H1 (cell line): Measurements from ENCODE around the gene SZT2. TPM values are rescaled to one million over a fixed set of nuclear protein-coding genes. Genes with fewer than 3 reads are reported as not detected.
A peak's percentile ranks its signal among the peaks of the same experiment; 100 is the strongest.

Experiments used
- BCL11A ChIP-seq, 2 experiments: IDR thresholded peaks; one replicate each; pipeline ENCODE4 v1.6.1; 2011; ENCODE audit warnings: low read depth in 2 of 2, low read length in 2 of 2, mild to moderate bottlenecking in 2 of 2
- CHD2 ChIP-seq: IDR thresholded peaks from 2 replicates; pipeline ENCODE4 v1.6.1; 2012; ENCODE audit warnings: low read length, improper control_type of control experiment
- EP300 ChIP-seq, 2 experiments: IDR thresholded peaks; 1 replicate in 1 of 2; 2 replicates in 1 of 2; pipeline ENCODE4 v1.6.1; 2011 to 2012; ENCODE audit warnings: low read depth in 2 of 2, low read length in 2 of 2, mild to moderate bottlenecking in 2 of 2, borderline replicate concordance in 1 of 2, inconsistent platforms in 1 of 2, moderate library complexity in 1 of 2
- EZH2 ChIP-seq: fragments of 200-600 bp; sonication (generic); IDR thresholded peaks from 2 replicates; pipeline ENCODE4 v1.7.1; 2012; ENCODE audit warnings: low read depth, mild to moderate bottlenecking, moderate library complexity, low read length, inconsistent platforms; ENCODE audit not compliant: severe bottlenecking
- HDAC2 ChIP-seq, 2 experiments: fragments of 300-600 bp in 1 of 2; sonication (generic) in 1 of 2; IDR thresholded peaks; 2 replicates each; pipeline ENCODE4 v1.6.1; 2011 to 2012; ENCODE audit warnings: low read depth in 2 of 2, low read length in 2 of 2, mild to moderate bottlenecking in 2 of 2, moderate library complexity in 2 of 2, borderline replicate concordance in 1 of 2, inconsistent platforms in 1 of 2
- KDM5A ChIP-seq: fragments of 200-600 bp; IDR thresholded peaks from 2 replicates; pipeline ENCODE4 v1.7.1; 2012; ENCODE audit warnings: mild to moderate bottlenecking, low read length, inconsistent platforms, mixed read lengths
- MAFK ChIP-seq: IDR thresholded peaks from 2 replicates; pipeline ENCODE4 v1.6.1; 2012; ENCODE audit warnings: low read depth, mild to moderate bottlenecking, improper control_type of control experiment, low read length
- PHF8 ChIP-seq: fragments of 200-600 bp; sonication (generic); conservative IDR thresholded peaks from 2 replicates; pipeline ENCODE4 v1.7.1; 2012; ENCODE audit warnings: low read depth, mild to moderate bottlenecking, inconsistent platforms, low read length, moderate library complexity
- POLR2A ChIP-seq, 2 experiments: IDR thresholded peaks; 1 replicate in 1 of 2; 2 replicates in 1 of 2; pipeline ENCODE4 v1.6.1; 2011; ENCODE audit warnings: low read depth in 2 of 2, low read length in 2 of 2, mild to moderate bottlenecking in 2 of 2; ENCODE audit errors: control extremely low read depth in 1 of 2
- POU5F1 ChIP-seq: IDR thresholded peaks from 2 replicates; pipeline ENCODE4 v1.6.1; 2011; ENCODE audit warnings: low read depth, mild to moderate bottlenecking, low read length, moderate library complexity
- RFX5 ChIP-seq: IDR thresholded peaks from 2 replicates; pipeline ENCODE4 v1.6.1; 2011; ENCODE audit warnings: low read depth, low read length, improper control_type of control experiment, borderline replicate concordance
- SP2 ChIP-seq: IDR thresholded peaks from 2 replicates; pipeline ENCODE4 v1.6.1; 2012; ENCODE audit warnings: mild to moderate bottlenecking, low read length, inconsistent platforms
- SP4 ChIP-seq: IDR thresholded peaks from 2 replicates; pipeline ENCODE4 v1.6.1; 2012; ENCODE audit warnings: low read length, inconsistent platforms
- TCF12 ChIP-seq: IDR thresholded peaks from 2 replicates; pipeline ENCODE4 v1.6.1; 2011; ENCODE audit warnings: low read depth, mild to moderate bottlenecking, low read length
- polyA plus RNA-seq, 7 experiments: library from polyadenylated mRNA; depleted of rRNA in 3 of 7; stranded (reverse) in 5 of 7; unstranded in 2 of 7; fragments of >200 nt in 5 of 7; fragments of 200-250 nt in 2 of 7; gene quantifications; 1 replicate in 5 of 7; 2 replicates in 1 of 7; 4 replicates in 1 of 7; pipeline versions ENCODE4 v1.2.1 to v1.2.3, GENCODE V29; 2011 to 2013; ENCODE audit warnings: missing spikeins in 2 of 7, mixed read lengths in 2 of 7
- total RNA-seq: library from RNA; stranded (reverse); fragmentation: NEBNext Ultra II Directional; extraction: Animal tissue kit (Norgen Biotek cat#: 25700); gene quantifications from 2 replicates; pipeline ENCODE4 v1.2.1, GENCODE V29; 2021
- TF ChIP-seq, protein P1 (sequence below): IDR thresholded peaks from 2 replicates; pipeline ENCODE4 v1.6.1; 2011; ENCODE audit warnings: low read depth, mild to moderate bottlenecking, low read length; ENCODE audit not compliant: insufficient read depth
- TF ChIP-seq, protein P2 (sequence below), 3 experiments: IDR thresholded peaks; 1 replicate in 2 of 3; 2 replicates in 1 of 3; pipeline versions ENCODE4 v1.5.1 to v1.6.1; 2011; ENCODE audit warnings: low read length in 3 of 3, mild to moderate bottlenecking in 3 of 3, inconsistent platforms in 2 of 3, low read depth in 1 of 3, moderate library complexity in 1 of 3; ENCODE audit not compliant: insufficient read depth in 1 of 3; ENCODE audit errors: control extremely low read depth in 1 of 3

Gene SZT2
- total and polyA plus RNA-seq, 2 of the 8 experiments (the other 6 are each of a cell fraction or from before 2014, with no cell fraction given), result 4.7 to 12.9 TPM

DNA sequence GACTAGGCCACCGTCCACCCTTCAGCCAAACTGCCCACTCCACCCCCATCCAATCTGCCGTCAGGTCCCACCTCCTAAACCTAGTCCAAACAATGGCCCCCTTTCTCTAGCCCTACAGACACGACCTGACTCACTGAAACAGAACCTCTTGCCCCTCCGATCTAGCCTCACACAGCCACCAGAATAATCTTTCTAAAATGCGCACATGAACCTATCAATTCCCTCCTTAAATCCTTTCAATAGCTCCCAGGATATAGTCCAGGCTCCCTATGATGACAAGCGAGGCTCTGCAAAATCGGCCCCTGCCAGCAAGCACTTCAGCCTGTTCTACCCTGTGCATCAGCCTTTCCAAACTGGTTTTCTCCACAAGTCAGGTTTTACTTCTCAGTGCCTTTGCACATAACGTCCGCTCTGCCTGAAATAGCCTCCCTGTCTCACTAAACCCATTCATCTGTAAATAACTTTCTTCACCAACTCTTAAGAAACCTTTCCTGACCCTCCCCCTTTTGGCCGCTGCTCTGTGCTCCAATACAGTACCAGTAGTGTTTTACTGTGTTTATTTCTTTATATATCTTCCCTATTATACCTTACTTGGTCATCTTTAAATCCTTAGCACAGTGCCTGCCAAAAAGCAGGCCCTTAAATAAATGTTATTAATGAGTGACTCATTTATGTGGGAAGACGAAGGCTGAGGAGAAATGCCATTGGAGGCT lies 39.9 kb upstream of the SZT2 start (continued):
- TF ChIP-seq, protein P1, sequence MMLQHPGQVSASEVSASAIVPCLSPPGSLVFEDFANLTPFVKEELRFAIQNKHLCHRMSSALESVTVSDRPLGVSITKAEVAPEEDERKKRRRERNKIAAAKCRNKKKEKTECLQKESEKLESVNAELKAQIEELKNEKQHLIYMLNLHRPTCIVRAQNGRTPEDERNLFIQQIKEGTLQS, result no peak
- TF ChIP-seq RFX5 (no peak), HDAC2 (IDR thresholded peaks at IDR 0.05; ENCODE audit: borderline replicate concordance in 1 of 2, low read depth in 2 of 2, low read length in 2 of 2) (no peak), CHD2 (0 out of 2 replicates have a peak, but pooled peaks have one; percentile 3), SP4 (no peak), TCF12 (no peak), MAFK (no peak), EZH2 (no peak), EP300 (IDR thresholded peaks at IDR 0.05; ENCODE audit: borderline replicate concordance in 1 of 2, low read depth in 2 of 2, low read length in 2 of 2) (no peak), PHF8 (no peak), KDM5A (no peak), POLR2A (IDR thresholded peaks at IDR 0.05; ENCODE audit: control extremely low read depth in 1 of 2, low read depth in 2 of 2, low read length in 2 of 2) (peak in 1 of 2 experiments; percentile 29; a peak in 2 of 3 replicates), POU5F1 (no peak), SP2 (no peak), BCL11A (IDR thresholded peaks at IDR 0.05; ENCODE audit: low read depth in 2 of 2, low read length in 2 of 2) (no peak)
- TF ChIP-seq, protein P2, sequence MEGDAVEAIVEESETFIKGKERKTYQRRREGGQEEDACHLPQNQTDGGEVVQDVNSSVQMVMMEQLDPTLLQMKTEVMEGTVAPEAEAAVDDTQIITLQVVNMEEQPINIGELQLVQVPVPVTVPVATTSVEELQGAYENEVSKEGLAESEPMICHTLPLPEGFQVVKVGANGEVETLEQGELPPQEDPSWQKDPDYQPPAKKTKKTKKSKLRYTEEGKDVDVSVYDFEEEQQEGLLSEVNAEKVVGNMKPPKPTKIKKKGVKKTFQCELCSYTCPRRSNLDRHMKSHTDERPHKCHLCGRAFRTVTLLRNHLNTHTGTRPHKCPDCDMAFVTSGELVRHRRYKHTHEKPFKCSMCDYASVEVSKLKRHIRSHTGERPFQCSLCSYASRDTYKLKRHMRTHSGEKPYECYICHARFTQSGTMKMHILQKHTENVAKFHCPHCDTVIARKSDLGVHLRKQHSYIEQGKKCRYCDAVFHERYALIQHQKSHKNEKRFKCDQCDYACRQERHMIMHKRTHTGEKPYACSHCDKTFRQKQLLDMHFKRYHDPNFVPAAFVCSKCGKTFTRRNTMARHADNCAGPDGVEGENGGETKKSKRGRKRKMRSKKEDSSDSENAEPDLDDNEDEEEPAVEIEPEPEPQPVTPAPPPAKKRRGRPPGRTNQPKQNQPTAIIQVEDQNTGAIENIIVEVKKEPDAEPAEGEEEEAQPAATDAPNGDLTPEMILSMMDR (IDR thresholded peaks at IDR 0.05; ENCODE audit: control extremely low read depth in 1 of 3, insufficient read depth in 1 of 3, low read depth in 1 of 3, low read length in 3 of 3), result no peak
